H1 (cell line): ENCODE results near the gene POU2AF3. TPM values are rescaled to one million over a fixed set of nuclear protein-coding genes. Genes with fewer than 3 reads are reported as not detected.
"Not testable (repeated sequence)": the region's sequence is repeated elsewhere in the genome, so short reads cannot be mapped to it uniquely, and the experiment has no call there.

Experiments
- CTCF ChIA-PET: fragments of 300-600 bp; sonication (Branson Sonifier 250); formaldehyde crosslinking; loops from one replicate; lab custom pipeline; 2021; ENCODE audit not compliant: partially characterized antibody; lab: Charles Lee
- POLR2A ChIA-PET: fragments of 300-600 bp; sonication (Branson Sonifier 250); formaldehyde crosslinking; loops from one replicate; lab custom pipeline; 2021; ENCODE audit warnings: inconsistent platforms; ENCODE audit not compliant: partially characterized antibody; lab: Charles Lee
- DNase-seq, 2 experiments: peaks; one replicate each; pipeline versions ENCODE4 v3.0.0 to v3.0.0-alpha.2; 2010 to 2022; ENCODE audit warnings: low spot score in 2 of 2, low read depth in 1 of 2, mixed read lengths in 1 of 2
- FAIRE-seq: peaks from 2 replicates; lab custom pipeline; 2011; peaks lifted over from hg19 to GRCh38; lab: Jason Lieb, UNC
- H2AFZ ChIP-seq: 2 replicates; pipeline ENCODE4 v1.8.1; 2012; ENCODE audit warnings: low read length, inconsistent platforms
- H2AK5ac ChIP-seq: 2 replicates; pipeline ENCODE4 v1.6.1; 2013; ENCODE audit warnings: low read depth, low read length
- H2BK120ac ChIP-seq: replicated peaks from 2 replicates; pipeline ENCODE3; 2013; ENCODE audit warnings: low read depth, low read length, inconsistent platforms
- H2BK12ac ChIP-seq: 2 replicates; pipeline ENCODE4 v1.6.1; 2013; ENCODE audit warnings: low read depth, low read length
- H2BK15ac ChIP-seq: 2 replicates; pipeline ENCODE4 v1.6.1; 2013; ENCODE audit warnings: low read length
- H2BK20ac ChIP-seq: 2 replicates; pipeline ENCODE4 v1.6.1; 2013; ENCODE audit warnings: low read length
- H2BK5ac ChIP-seq: 2 replicates; pipeline ENCODE4 v1.6.1; 2013; ENCODE audit warnings: low read depth, low read length
- H3K14ac ChIP-seq: 2 replicates; pipeline ENCODE4 v1.6.1; 2013; ENCODE audit warnings: inconsistent platforms; ENCODE audit not compliant: insufficient read length
- H3K18ac ChIP-seq: 2 replicates; pipeline ENCODE4 v1.6.1; 2013; ENCODE audit warnings: low read length; ENCODE audit errors: extremely low read depth
- H3K23ac ChIP-seq: 2 replicates; pipeline ENCODE4 v1.6.1; 2013; ENCODE audit warnings: inconsistent platforms; ENCODE audit not compliant: insufficient read length
- H3K23me2 ChIP-seq: 2 replicates; pipeline ENCODE4 v1.6.1; 2013; ENCODE audit warnings: low read depth, low read length
- H3K27ac ChIP-seq: 2 replicates; pipeline ENCODE4 v1.6.1; 2011; ENCODE audit warnings: low read depth, low read length, inconsistent platforms
- H3K27me3 ChIP-seq, 4 experiments: replicated peaks in 1 of 4; 1 replicate in 1 of 4; 2 replicates in 3 of 4; pipeline versions ENCODE4 v1.6.1 to v1.8.1; 2011 to 2013; ENCODE audit warnings: low read length in 3 of 4, mild to moderate bottlenecking in 3 of 4, inconsistent platforms in 2 of 4, mixed read lengths in 2 of 4, moderate library complexity in 1 of 4; ENCODE audit not compliant: control insufficient read depth in 3 of 4, insufficient read depth in 3 of 4; ENCODE audit errors: extremely low read depth in 1 of 4
- H3K36me3 ChIP-seq, 4 experiments: 2 replicates each; pipeline versions ENCODE4 v1.6.1 to v1.8.1; 2011 to 2013; ENCODE audit warnings: mild to moderate bottlenecking in 4 of 4, low read length in 3 of 4, moderate library complexity in 2 of 4, control low read depth in 1 of 4, inconsistent platforms in 1 of 4; ENCODE audit not compliant: insufficient read depth in 4 of 4, control insufficient read depth in 2 of 4
- H3K4ac ChIP-seq: replicated peaks from 2 replicates; pipeline ENCODE3; 2013; ENCODE audit warnings: low read length, low read depth, mixed read lengths, inconsistent platforms; ENCODE audit not compliant: insufficient read length
- H3K4me1 ChIP-seq, 4 experiments: replicated peaks in 1 of 4; 1 replicate in 1 of 4; 2 replicates in 3 of 4; pipeline versions ENCODE4 v1.6.1 to v1.8.1; 2011 to 2013; ENCODE audit warnings: low read length in 3 of 4, inconsistent platforms in 2 of 4, mixed read lengths in 1 of 4; ENCODE audit not compliant: insufficient read depth in 4 of 4, control insufficient read depth in 3 of 4
- H3K4me2 ChIP-seq, 2 experiments: 2 replicates each; pipeline versions ENCODE4 v1.6.1 to v1.8.1; 2011 to 2013; ENCODE audit warnings: low read depth in 2 of 2, low read length in 2 of 2, control low read depth in 1 of 2, inconsistent platforms in 1 of 2, mild to moderate bottlenecking in 1 of 2; ENCODE audit not compliant: insufficient read depth in 1 of 2
- H3K4me3 ChIP-seq, 4 experiments: fragments of 200-600, 300-600 bp in 1 of 4; sonication (generic), shearing (Covaris generic), sonication (Bioruptor Twin) in 1 of 4; 2 replicates each; pipeline versions ENCODE4 v1.5.1 to v1.8.1; 2011 to 2016; ENCODE audit warnings: low read length in 4 of 4, low read depth in 3 of 4, control low read depth in 2 of 4, inconsistent platforms in 2 of 4, mild to moderate bottlenecking in 2 of 4, mixed read lengths in 1 of 4, moderate library complexity in 1 of 4; ENCODE audit not compliant: insufficient read depth in 2 of 4; ENCODE audit errors: extremely low read depth in 1 of 4
- H3K56ac ChIP-seq: replicated peaks from 2 replicates; pipeline ENCODE3; 2013; ENCODE audit warnings: low read depth, mild to moderate bottlenecking, mixed read lengths, low read length, inconsistent platforms; ENCODE audit not compliant: insufficient read length
- H3K79me1 ChIP-seq: 2 replicates; pipeline ENCODE4 v1.6.1; 2013; ENCODE audit warnings: low read depth, low read length, control low read depth
- H3K79me2 ChIP-seq, 2 experiments: 2 replicates each; pipeline versions ENCODE4 v1.6.1 to v1.8.1; 2012 to 2013; ENCODE audit warnings: low read length in 2 of 2, mild to moderate bottlenecking in 2 of 2, inconsistent platforms in 1 of 2; ENCODE audit not compliant: insufficient read depth in 2 of 2, control insufficient read depth in 1 of 2
- H3K9ac ChIP-seq, 4 experiments: replicated peaks in 1 of 4; 1 replicate in 1 of 4; 2 replicates in 3 of 4; pipeline versions ENCODE4 v1.6.1 to v1.8.1; 2011 to 2013; ENCODE audit warnings: low read depth in 3 of 4, low read length in 3 of 4, control low read depth in 2 of 4, mild to moderate bottlenecking in 2 of 4, moderate library complexity in 2 of 4, inconsistent platforms in 1 of 4; ENCODE audit errors: extremely low read depth in 1 of 4
- H3K9me3 ChIP-seq, 2 experiments: 2 replicates each; pipeline versions ENCODE4 v1.6.1 to v1.8.1; 2012 to 2013; ENCODE audit warnings: mild to moderate bottlenecking in 2 of 2, moderate library complexity in 2 of 2, control low read depth in 1 of 2, inconsistent platforms in 1 of 2, low read depth in 1 of 2, low read length in 1 of 2, mixed read lengths in 1 of 2; ENCODE audit not compliant: insufficient read depth in 2 of 2
- H4K20me1 ChIP-seq, 2 experiments: replicated peaks in 1 of 2; 2 replicates each; pipeline versions ENCODE3 to v1.8.1; 2011 to 2013; ENCODE audit warnings: inconsistent platforms in 2 of 2, low read length in 2 of 2, mild to moderate bottlenecking in 1 of 2; ENCODE audit not compliant: insufficient read depth in 2 of 2, control insufficient read depth in 1 of 2
- H4K5ac ChIP-seq: 2 replicates; pipeline ENCODE4 v1.6.1; 2013; ENCODE audit warnings: low read length, low read depth, mixed read lengths, inconsistent platforms; ENCODE audit not compliant: insufficient read length
- H4K8ac ChIP-seq: 2 replicates; pipeline ENCODE4 v1.8.0; 2013; ENCODE audit warnings: mild to moderate bottlenecking, moderate library complexity, low read length, inconsistent platforms; ENCODE audit not compliant: insufficient read depth; ENCODE audit errors: extremely low read depth
- H4K91ac ChIP-seq: replicated peaks from 2 replicates; pipeline ENCODE3; 2013; ENCODE audit warnings: low read length, mixed read lengths, inconsistent platforms; ENCODE audit not compliant: insufficient read length
- WGBS, 2 experiments: shearing (Covaris generic) in 1 of 2; methylation state at CpG; one replicate each; pipeline versions ENCODE4 v1.1.6 to v1.1.7; 2013 to 2015; ENCODE audit warnings: low lambda C conversion rate in 2 of 2, mixed read lengths in 2 of 2, inconsistent platforms in 1 of 2, low coverage in 1 of 2, missing lambda C conversion rate in 1 of 2; ENCODE audit not compliant: insufficient replicate concordance in 2 of 2, insufficient coverage in 1 of 2, insufficient read length in 1 of 2; ENCODE audit errors: extremely low coverage in 1 of 2, missing lambda C conversion rate in 1 of 2; 5-methylcytosine and 5-hydroxymethylcytosine counted together
- polyA plus RNA-seq, 7 experiments: library from polyadenylated mRNA; depleted of rRNA in 3 of 7; stranded (reverse) in 5 of 7; unstranded in 2 of 7; fragments of >200 nt in 5 of 7; fragments of 200-250 nt in 2 of 7; gene quantifications; 1 replicate in 5 of 7; 2 replicates in 1 of 7; 4 replicates in 1 of 7; pipeline versions ENCODE4 v1.2.1 to v1.2.3, GENCODE V29; 2011 to 2013; ENCODE audit warnings: missing spikeins in 2 of 7, mixed read lengths in 2 of 7
- total RNA-seq: library from RNA; stranded (reverse); fragmentation: NEBNext Ultra II Directional; extraction: Animal tissue kit (Norgen Biotek cat#: 25700); gene quantifications from 2 replicates; pipeline ENCODE4 v1.2.1, GENCODE V29; 2021

POU2AF3 gene
- total and polyA plus RNA-seq, 2 of the 8 experiments (the other 6 are each of a cell fraction or from before 2014, with no cell fraction given) = 1.2 to 5.7 TPM

- H2BK120ac ChIP-seq, H3K27ac ChIP-seq, H3K36me3 ChIP-seq, H3K18ac ChIP-seq, H3K79me2 ChIP-seq, H4K20me1 ChIP-seq, H3K79me1 ChIP-seq, H3K4me2 ChIP-seq, H3K23ac ChIP-seq, H3K4me1 ChIP-seq, H4K5ac ChIP-seq, H3K27me3 ChIP-seq, H3K23me2 ChIP-seq, H2BK5ac ChIP-seq, H2AK5ac ChIP-seq, H3K4me3 ChIP-seq, H4K91ac ChIP-seq, DNase-seq, H3K4ac ChIP-seq, H3K9me3 ChIP-seq, H2BK12ac ChIP-seq, H2BK15ac ChIP-seq, H3K14ac ChIP-seq, H3K56ac ChIP-seq, POLR2A ChIA-PET, H2BK20ac ChIP-seq, H4K8ac ChIP-seq, H3K9ac ChIP-seq, FAIRE-seq: not testable (repeated sequence)
- CTCF ChIA-PET = interaction anchor here (1.1 to 1.3 kb wide), 3 partner anchors 11 to 127 kb away, joined by 3 read pairs; no protein-coding TSS in a partner anchor
- 73% methylated on average over 6 of the region's 6 CpGs; no CpG with 5 or more reads in 1 of the 2 experiments for WGBS, 2 experiments
- H2AFZ ChIP-seq = 0 out of 2 replicates have a peak overlapping the region, but pooled peaks have one; percentile 3
These were observed 21.9 kb downstream of the POU2AF3 start for GRCh38 chr11:111320199-111320598.
